Endothelial cell of umbilical vein (primary cell): Measurements from ENCODE around the gene PGGT1B.

Source experiments
- CTCF ChIP-seq, 2 donors: IDR thresholded peaks; 1 replicate in 1 of 2; 2 replicates in 1 of 2; pipeline ENCODE4 v1.5.1; 2011; ENCODE audit warnings: low read length in 2 of 2, mild to moderate bottlenecking in 2 of 2, moderate library complexity in 2 of 2, control low read depth in 1 of 2, inconsistent platforms in 1 of 2, low read depth in 1 of 2; ENCODE audit not compliant: insufficient read depth in 1 of 2; ENCODE audit errors: extremely low read depth in 1 of 2
- EZH2 ChIP-seq: IDR thresholded peaks from 2 replicates; pipeline ENCODE4 v1.6.1; 2012; ENCODE audit warnings: borderline replicate concordance, low read depth, mild to moderate bottlenecking, moderate library complexity, low read length, inconsistent platforms; ENCODE audit not compliant: severe bottlenecking
- JUN ChIP-seq: IDR thresholded peaks from 2 replicates; pipeline ENCODE4 v1.6.1; 2011; ENCODE audit warnings: borderline replicate concordance, low read depth; ENCODE audit not compliant: insufficient read length, insufficient read depth
- MAX ChIP-seq: IDR thresholded peaks from 2 replicates; pipeline ENCODE4 v1.6.1; 2011; ENCODE audit not compliant: insufficient read depth, insufficient read length
- POLR2A ChIP-seq: IDR thresholded peaks from 2 replicates; pipeline ENCODE4 v1.6.1; 2012; ENCODE audit warnings: low read depth, mild to moderate bottlenecking, control low read depth, low read length

- TF ChIP-seq POLR2A (no peak), CTCF (IDR thresholded peaks at IDR 0.05; ENCODE audit: extremely low read depth in 1 of 2, insufficient read depth in 1 of 2, low read depth in 1 of 2, low read length in 2 of 2) (no peak), EZH2 (no peak), MAX (no peak), JUN (no peak)
Measured at GRCh38 chr5:115202952-115203351, 59.7 kb downstream of the PGGT1B start.
